Loucy (cell line): ENCODE results near the gene GALNT9.

Source experiments
- H2AFZ ChIP-seq: fragments of 200-600 bp; sonication (generic); 2 replicates; pipeline ENCODE4 v1.6.0; 2016; ENCODE audit warnings: antibody characterized with exemption, mild to moderate bottlenecking, low read length, moderate library complexity
- H3F3A ChIP-seq: fragments of 200-600 bp; 2 replicates; pipeline ENCODE4 v1.6.0; 2016; ENCODE audit warnings: antibody characterized with exemption, low read depth, mild to moderate bottlenecking
- H3K27me3 ChIP-seq: fragments of 200-600 bp; sonication (generic); 2 replicates; pipeline ENCODE4 v1.6.1; 2014; ENCODE audit warnings: low read length, mild to moderate bottlenecking; ENCODE audit not compliant: insufficient read depth, poor library complexity, severe bottlenecking
- H3K36me3 ChIP-seq: fragments of 200-600 bp; sonication (generic); 2 replicates; pipeline ENCODE4 v1.6.1; 2016; ENCODE audit warnings: low read length; ENCODE audit not compliant: insufficient read depth
- H3K4me1 ChIP-seq: fragments of 200-600 bp; sonication (generic); 2 replicates; pipeline ENCODE4 v1.5.1; 2014; ENCODE audit warnings: low read length, mild to moderate bottlenecking; ENCODE audit not compliant: insufficient read depth, poor library complexity, severe bottlenecking
- H3K4me2 ChIP-seq: fragments of 200-600 bp; sonication (generic); 2 replicates; pipeline ENCODE4 v1.6.0; 2014; ENCODE audit warnings: antibody characterized with exemption, low read length, low read depth, mild to moderate bottlenecking; ENCODE audit not compliant: poor library complexity, severe bottlenecking
- H3K4me3 ChIP-seq: fragments of 200-600 bp; sonication (generic); 2 replicates; pipeline ENCODE4 v1.5.1; 2014; ENCODE audit warnings: low read length, mild to moderate bottlenecking, mixed read lengths; ENCODE audit not compliant: poor library complexity, severe bottlenecking
- H3K79me2 ChIP-seq: fragments of 200-600 bp; sonication (generic); 2 replicates; pipeline ENCODE4 v1.6.1; 2014; ENCODE audit warnings: low read length; ENCODE audit not compliant: insufficient read depth
- H3K9ac ChIP-seq: fragments of 200-600 bp; sonication (generic); 2 replicates; pipeline ENCODE4 v1.6.0; 2014; ENCODE audit warnings: mild to moderate bottlenecking, low read depth, low read length, moderate library complexity; ENCODE audit not compliant: poor library complexity, severe bottlenecking
- H3K9me2 ChIP-seq: fragments of 200-600 bp; sonication (generic); replicated peaks from 2 replicates; pipeline ENCODE4 v1.6.1; 2016; ENCODE audit warnings: low read depth, low read length, mixed read lengths
- H3K9me3 ChIP-seq: fragments of 200-600 bp; sonication (generic); 2 replicates; pipeline ENCODE4 v1.6.1; 2014; ENCODE audit warnings: mild to moderate bottlenecking, antibody characterized with exemption, low read length, low read depth; ENCODE audit not compliant: insufficient read depth
- H4K20me1 ChIP-seq: fragments of 200-600 bp; sonication (generic); 2 replicates; pipeline ENCODE4 v1.6.0; 2014; ENCODE audit warnings: antibody characterized with exemption, low read length, mild to moderate bottlenecking; ENCODE audit not compliant: insufficient read depth, poor library complexity, severe bottlenecking
- CTCF ChIP-seq: fragments of 200-600 bp; sonication (generic); conservative IDR thresholded peaks from 2 replicates; pipeline ENCODE4 v1.5.1; 2014; ENCODE audit warnings: mild to moderate bottlenecking, antibody characterized with exemption, low read length
- EZH2phosphoT487 ChIP-seq: fragments of 200-600 bp; IDR thresholded peaks from 2 replicates; pipeline ENCODE4 v1.6.1; 2018; ENCODE audit warnings: antibody characterized with exemption, mild to moderate bottlenecking, moderate library complexity, borderline replicate concordance

The GALNT9 gene

DNA sequence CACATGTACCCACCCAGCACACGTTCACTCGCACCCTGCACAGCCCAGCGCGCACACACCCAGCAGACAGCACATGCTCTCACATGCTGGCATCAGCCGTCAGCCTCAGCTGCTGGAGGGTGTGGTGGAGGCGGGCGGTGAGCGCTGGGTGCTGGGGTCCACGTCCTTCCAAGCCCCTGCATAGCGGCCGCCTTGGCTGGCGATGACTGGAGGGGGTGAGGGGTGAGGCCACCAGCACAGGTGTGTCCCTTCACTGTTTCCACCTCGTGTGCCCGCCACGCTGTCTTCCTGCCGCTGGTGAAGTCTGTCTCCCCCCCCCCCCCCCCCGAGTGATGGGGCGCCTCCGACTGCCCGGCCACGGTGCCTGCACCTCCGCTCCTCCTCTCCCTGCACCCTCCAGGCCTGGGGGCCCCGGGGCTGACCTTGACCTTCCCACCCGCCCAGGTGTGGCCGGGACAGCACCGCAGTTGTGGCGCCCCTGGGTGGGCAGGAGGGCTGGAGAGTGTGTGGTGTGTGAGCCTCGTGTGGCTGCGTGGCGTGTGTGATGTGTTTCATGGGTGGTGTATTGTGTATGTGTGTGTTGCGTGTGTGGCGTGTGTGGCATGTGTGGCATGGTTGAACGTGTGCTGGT lies 147.7 kb downstream of the GALNT9 start:
- Histone ChIP-seq H3F3A (no peaks in the 10 kb centered on the region), H3K4me1 (peaks cover 31% of the 10 kb centered on the region), H3K9me3 (no peaks in the 10 kb centered on the region), H3K4me2 (no peak overlapping the region), H3K9ac (no peak overlapping the region), H3K9me2 (no peaks in the 10 kb centered on the region), H2AFZ (no peak overlapping the region), H4K20me1 (no peaks in the 10 kb centered on the region), H3K36me3 (no peaks in the 10 kb centered on the region), H3K27me3 (no peaks in the 10 kb centered on the region), H3K79me2 (no peaks in the 10 kb centered on the region), H3K4me3 (no peak overlapping the region)
- TF ChIP-seq CTCF = no peak
- no peak for TF ChIP-seq EZH2phosphoT487

GRCh38 chr12:132180648-132181546 lies 148.5 kb downstream of the GALNT9 start:
- Histone ChIP-seq H3K36me3 (no peaks in the 10 kb centered on the region), H3K4me1 (peaks cover 23% of the 10 kb centered on the region), H3K4me2 (no peak overlapping the region), H3K4me3 (no peak overlapping the region), H3K27me3 (no peaks in the 10 kb centered on the region), H3K9ac (no peak overlapping the region), H4K20me1 (no peaks in the 10 kb centered on the region), H3K79me2 (no peaks in the 10 kb centered on the region), H3K9me3 (no peaks in the 10 kb centered on the region), H3K9me2 (no peaks in the 10 kb centered on the region), H3F3A (no peaks in the 10 kb centered on the region), H2AFZ (no peak overlapping the region)
- no peak for TF ChIP-seq CTCF
- TF ChIP-seq EZH2phosphoT487 = no peak

- no peaks in the 10 kb centered on the region for H4K20me1 ChIP-seq
- H3K9me2 ChIP-seq = no peaks in the 10 kb centered on the region
- H3K4me1 ChIP-seq = peaks cover 17% of the 10 kb centered on the region
- no peaks in the 10 kb centered on the region for H3K36me3 ChIP-seq
- no peak overlapping the region for H2AFZ ChIP-seq
- no peaks in the 10 kb centered on the region for H3K27me3 ChIP-seq
- no peak for TF ChIP-seq CTCF
- TF ChIP-seq EZH2phosphoT487 = no peak
- no peak overlapping the region for H3K9ac ChIP-seq
- H3F3A ChIP-seq = no peaks in the 10 kb centered on the region
- H3K4me2 ChIP-seq = peak overlapping the region; percentile 79
- peak overlapping the region; percentile 62 for H3K4me3 ChIP-seq
- no peaks in the 10 kb centered on the region for H3K9me3 ChIP-seq
- no peaks in the 10 kb centered on the region for H3K79me2 ChIP-seq
Measured at GRCh38 chr12:132179431-132180362, 149.7 kb downstream of the GALNT9 start.
